Transverse colon (tissue), 4 donors: ENCODE measurements around the gene CYB5D1. TPM values are rescaled to one million over a fixed set of nuclear protein-coding genes. Genes with fewer than 3 reads are reported as not detected.
A peak's percentile ranks its signal among the peaks of the same experiment; 100 is the strongest.

ENCODE experiments used
- DNase-seq: peaks from one replicate; pipeline ENCODE4 v3.0.0-alpha.2; 2019
- H3K27ac ChIP-seq, 4 donors: fragments of 200-600 bp; sonication (generic); 2 replicates each; pipeline ENCODE4 v1.5.1; 2016 to 2018; ENCODE audit warnings: inconsistent platforms in 4 of 4
- H3K27me3 ChIP-seq: fragments of 200-600 bp; sonication (generic); 2 replicates; pipeline ENCODE4 v1.5.1; 2017; ENCODE audit warnings: inconsistent platforms
- H3K36me3 ChIP-seq, 4 donors: fragments of 200-600 bp; sonication (generic); 2 replicates each; pipeline ENCODE4 v1.5.1; 2017 to 2019; ENCODE audit warnings: inconsistent platforms in 4 of 4
- H3K4me1 ChIP-seq, 4 donors: fragments of 200-600 bp; sonication (generic); 2 replicates each; pipeline ENCODE4 v1.5.1; 2017 to 2020; ENCODE audit warnings: inconsistent platforms in 4 of 4
- H3K4me3 ChIP-seq, 4 donors: fragments of 200-600 bp; sonication (generic); 1 replicate in 1 of 4; 2 replicates in 3 of 4; pipeline versions ENCODE4 v1.5.1 to v1.6.1; 2017 to 2019; ENCODE audit warnings: inconsistent platforms in 4 of 4
- H3K9me3 ChIP-seq, 2 donors: fragments of 200-600 bp; sonication (generic); 2 replicates each; pipeline ENCODE4 v1.5.1; 2017 to 2019; ENCODE audit warnings: inconsistent platforms in 2 of 2
- EP300 ChIP-seq: sonication (generic); formaldehyde crosslinking; IDR thresholded peaks from one replicate; pipeline ENCODE4 v1.6.1; 2017; ENCODE audit warnings: antibody characterized with exemption, low read depth
- POLR2A ChIP-seq: fragments of 450-650 bp; IDR thresholded peaks from one replicate; pipeline ENCODE4 v1.6.1; 2016; ENCODE audit warnings: antibody characterized with exemption, mild to moderate bottlenecking, moderate library complexity
- POLR2AphosphoS5 ChIP-seq, 3 donors: sonication (generic); formaldehyde crosslinking; IDR thresholded peaks; one replicate each; pipeline ENCODE4 v1.6.1; 2016; ENCODE audit warnings: antibody characterized with exemption in 3 of 3
- WGBS, 2 donors: methylation state at CpG; one replicate each; pipeline ENCODE4 v1.1.5; 2018; ENCODE audit warnings: low coverage in 1 of 2; 5-methylcytosine and 5-hydroxymethylcytosine counted together
- in situ Hi-C, 4 donors: fragments of 200-750 bp; cut with MboI; loops; one replicate each; pipeline versions ENCODE4 v1.15.0 to v1.15.1; 2017; ENCODE audit warnings: low sequenced_read_pairs in 3 of 4, low pct_ligation_motif_present in 1 of 4, low pct_unique_long_range_greater_than_20kb in 1 of 4
- intact Hi-C: fragments of 100-400 bp; cut with DNase I; formaldehyde crosslinking; loops from one replicate; pipeline ENCODE4 v1.15.1; 2023; ENCODE audit warnings: low total_unique reads
- total RNA-seq, 4 donors: library from RNA; depleted of rRNA; stranded (reverse); fragments of >200 nt; gene quantifications; one replicate each; pipeline ENCODE4 v1.1.0, GENCODE V29; 2016
- TF ChIP-seq, protein P1 (sequence below), 5 experiments: fragments of 200-600 bp in 3 of 5; fragments of 450-650 bp in 2 of 5; sonication (generic) in 3 of 5; IDR thresholded peaks; 1 replicate in 2 of 5; 2 replicates in 3 of 5; pipeline ENCODE4 v1.5.1; 2016 to 2017; ENCODE audit warnings: antibody characterized with exemption in 5 of 5, inconsistent platforms in 3 of 5, mild to moderate bottlenecking in 2 of 5, moderate library complexity in 1 of 5

The CYB5D1 gene
- total RNA-seq, 4 donors from 2014 or later: 4.9 to 50.4 (median 9.6) TPM; not detected in 1

DNA sequence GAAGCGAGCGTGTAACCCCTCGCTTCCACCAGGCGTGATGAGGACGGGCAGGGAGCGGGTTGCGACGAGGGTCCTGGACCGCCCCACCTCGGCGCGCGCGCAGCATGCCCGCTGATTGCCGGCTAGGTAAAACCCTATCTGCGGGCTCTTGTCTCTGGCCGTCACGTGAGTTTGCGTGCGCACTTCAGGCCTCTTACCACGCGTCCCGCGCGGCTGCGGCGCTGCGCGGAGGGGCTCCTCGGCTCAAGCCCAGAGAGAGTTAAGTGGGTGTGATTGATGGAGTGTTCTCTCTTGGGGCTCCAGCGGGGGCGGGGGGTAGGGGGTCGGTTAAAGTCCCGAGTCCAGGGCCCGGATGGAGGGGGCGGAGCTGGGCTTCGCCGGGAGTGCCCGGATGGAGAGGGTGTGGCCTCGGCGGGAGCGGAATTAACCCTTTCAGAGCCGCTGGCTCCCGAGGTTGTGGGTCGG lies 15.9 kb upstream of the CYB5D1 start:
- Histone ChIP-seq H3K36me3 (peaks cover 0 to 15% (median 6%) of the 10 kb centered on the region in 4 donors), H3K27me3 (no peaks in the 10 kb centered on the region), H3K4me3 (peak overlapping the region; percentile 45 to 78 (median 59)), H3K27ac (peak overlapping the region; percentile 97 to 99 (median 99)), H3K4me1 (peaks cover 41 to 76% (median 51%) of the 10 kb centered on the region in 4 donors), H3K9me3 (no peaks in the 10 kb centered on the region)
- TF ChIP-seq POLR2AphosphoS5 (IDR thresholded peaks at IDR 0.05) (peak in 2 of 3 donors; percentile 18 to 20), POLR2A (no peak)
- TF ChIP-seq, protein P1, sequence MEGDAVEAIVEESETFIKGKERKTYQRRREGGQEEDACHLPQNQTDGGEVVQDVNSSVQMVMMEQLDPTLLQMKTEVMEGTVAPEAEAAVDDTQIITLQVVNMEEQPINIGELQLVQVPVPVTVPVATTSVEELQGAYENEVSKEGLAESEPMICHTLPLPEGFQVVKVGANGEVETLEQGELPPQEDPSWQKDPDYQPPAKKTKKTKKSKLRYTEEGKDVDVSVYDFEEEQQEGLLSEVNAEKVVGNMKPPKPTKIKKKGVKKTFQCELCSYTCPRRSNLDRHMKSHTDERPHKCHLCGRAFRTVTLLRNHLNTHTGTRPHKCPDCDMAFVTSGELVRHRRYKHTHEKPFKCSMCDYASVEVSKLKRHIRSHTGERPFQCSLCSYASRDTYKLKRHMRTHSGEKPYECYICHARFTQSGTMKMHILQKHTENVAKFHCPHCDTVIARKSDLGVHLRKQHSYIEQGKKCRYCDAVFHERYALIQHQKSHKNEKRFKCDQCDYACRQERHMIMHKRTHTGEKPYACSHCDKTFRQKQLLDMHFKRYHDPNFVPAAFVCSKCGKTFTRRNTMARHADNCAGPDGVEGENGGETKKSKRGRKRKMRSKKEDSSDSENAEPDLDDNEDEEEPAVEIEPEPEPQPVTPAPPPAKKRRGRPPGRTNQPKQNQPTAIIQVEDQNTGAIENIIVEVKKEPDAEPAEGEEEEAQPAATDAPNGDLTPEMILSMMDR (IDR thresholded peaks at IDR 0.05): peak in 1 of 5 experiments; percentile 1
- in situ Hi-C loops: no loop called here
- peak; percentile 92 for DNase-seq
- 0% methylated on average over 46 of the region's 46 CpGs; no CpG with 5 or more reads in 1 of the 2 donors for WGBS, 2 donors
- intact Hi-C loops: loop anchor here (2.0 to 5.0 kb wide), 2 partner anchors 15 to 600 kb away; partner anchors contain the start of genes GABARAP and NAA38

DNA sequence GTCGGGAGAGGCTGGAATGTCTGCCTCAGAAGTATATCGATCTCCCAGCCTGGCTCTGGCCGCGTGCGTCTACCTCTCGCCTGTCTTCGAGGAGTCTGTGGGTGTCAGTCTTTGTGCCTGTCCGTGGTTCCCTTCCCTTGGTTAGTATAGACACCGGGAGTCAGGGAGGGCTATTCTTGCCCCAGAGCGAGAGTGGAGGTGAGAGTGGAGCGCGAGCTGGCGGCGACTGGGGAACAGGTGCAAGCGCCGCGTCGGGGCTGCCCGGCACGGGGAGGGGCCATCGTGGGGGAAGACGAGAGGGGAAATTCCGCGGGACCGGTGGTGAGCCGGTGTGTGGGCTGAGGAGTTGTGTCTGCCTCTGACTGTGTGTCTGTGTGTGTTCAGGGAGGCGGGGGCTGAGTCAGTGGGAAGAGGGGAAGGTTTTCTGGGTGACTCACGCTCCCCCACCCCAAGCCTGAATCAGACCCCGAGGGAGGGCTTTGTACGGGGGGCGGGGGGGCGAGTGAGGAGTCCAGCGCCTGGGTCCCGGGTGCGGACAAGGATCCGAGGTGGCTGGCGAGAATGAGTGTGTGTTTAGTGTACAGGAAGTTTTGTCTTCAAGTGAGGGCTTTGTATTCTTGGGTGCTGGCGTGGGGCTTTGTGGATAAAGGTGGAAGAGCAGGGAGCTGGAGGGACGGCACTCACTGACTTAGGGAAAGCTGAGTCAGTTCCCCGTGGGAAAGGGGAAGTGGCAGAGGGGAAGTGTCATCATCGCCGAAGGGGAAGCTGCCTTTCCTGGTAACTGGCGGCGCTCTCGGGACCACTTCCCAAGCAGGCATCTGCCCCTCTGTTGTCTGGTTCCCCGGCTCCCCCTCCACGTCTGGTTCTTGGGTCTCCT lies 15.2 kb upstream of the CYB5D1 start:
- Histone ChIP-seq H3K4me3 (peak overlapping the region; percentile 45 to 78 (median 59)), H3K4me1 (peaks cover 35 to 69% (median 44%) of the 10 kb centered on the region in 4 donors), H3K36me3 (peaks cover 0 to 22% (median 6%) of the 10 kb centered on the region in 4 donors), H3K27me3 (no peaks in the 10 kb centered on the region), H3K27ac (peak overlapping the region; percentile 97 to 99 (median 99)), H3K9me3 (no peaks in the 10 kb centered on the region)
- WGBS, 2 donors: 0 to 1% methylated on average over 24 to 47 of the region's 47 CpGs
- peak; percentile 82 for DNase-seq
- TF ChIP-seq POLR2A: peak; percentile 61
- TF ChIP-seq EP300: peak; percentile 65
- TF ChIP-seq, protein P1 (IDR thresholded peaks at IDR 0.05): no peak
- TF ChIP-seq POLR2AphosphoS5 (IDR thresholded peaks at IDR 0.05): peak; percentile 56 to 71 (median 58)
- intact Hi-C loops: loop anchor here (2.0 to 5.0 kb wide), 2 partner anchors 14 to 600 kb away; partner anchors contain the start of genes GABARAP and NAA38
- in situ Hi-C loops: no loop called here

DNA sequence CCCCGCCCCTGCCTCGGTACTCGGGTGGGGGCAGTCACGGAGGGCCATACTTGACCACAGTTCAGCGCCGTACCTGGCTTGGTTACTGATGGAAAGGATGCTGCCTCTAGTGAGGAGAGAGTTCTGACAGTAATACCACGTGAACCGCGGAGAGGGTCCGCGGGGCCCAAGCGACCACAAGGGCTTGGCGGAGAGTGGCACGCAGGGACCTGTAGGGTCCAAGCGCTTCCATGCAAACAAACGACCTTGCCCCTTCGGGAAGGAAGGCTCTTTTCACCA lies 14.6 kb upstream of the CYB5D1 start:
- intact Hi-C loops: loop anchor here (2.0 to 5.0 kb wide), 2 partner anchors 14 to 601 kb away; partner anchors contain the start of genes GABARAP and NAA38
- H3K4me1 ChIP-seq: peaks cover 32 to 64% (median 41%) of the 10 kb centered on the region in 4 donors

More for the DNA sequence above, 14.6 kb upstream of the CYB5D1 start:
- Histone ChIP-seq H3K9me3 (no peaks in the 10 kb centered on the region), H3K4me3 (peak overlapping the region; percentile 45 to 78 (median 59)), H3K36me3 (peaks cover 0 to 26% (median 6%) of the 10 kb centered on the region in 4 donors), H3K27ac (peak overlapping the region; percentile 97 to 99 (median 99)), H3K27me3 (no peaks in the 10 kb centered on the region)
- WGBS, 2 donors: 1% methylated on average over 17 of the region's 17 CpGs; no CpG with 5 or more reads in 1 of the 2 donors
- TF ChIP-seq, protein P1 (IDR thresholded peaks at IDR 0.05): no peak
- TF ChIP-seq EP300 (no peak), POLR2AphosphoS5 (IDR thresholded peaks at IDR 0.05) (no peak), POLR2A (no peak)
- in situ Hi-C loops: no loop called here
- DNase-seq: no peak
